ENCODE measurements around the gene RUNX1. TPM values are rescaled to one million over a fixed set of nuclear protein-coding genes. Genes with fewer than 3 reads are reported as not detected.

RUNX1 gene
- total RNA-seq, 1 experiment from 2014 or later = 0.52 TPM

GRCh38 chr21:34912022-34912945, 136.8 kb downstream of the RUNX1 start:
- H3K4me3 ChIP-seq (ENCODE audit: low read depth, low read length, poor library complexity, severe bottlenecking) = no peak overlapping the region
- no peaks in the 10 kb centered on the region for H3K4me1 ChIP-seq (ENCODE audit: insufficient read depth, low read length, poor library complexity, severe bottlenecking)
- H3K27me3 ChIP-seq (replicated peaks; ENCODE audit: insufficient read depth, low read depth, low read length, poor library complexity) = peaks cover 43% of the 10 kb centered on the region
- no TSS peak for BruUV-seq (replicated peaks)
- DNase-seq (ENCODE audit: low spot score) = no peak
- ChIA-PET CTCF (no interaction called here), POLR2A (ENCODE audit: low non-redundant PET) (no interaction called here)
- intact Hi-C loops (cut with micrococcal nuclease; ENCODE audit: unreplicated experiment) = no loop called here
- no peak overlapping the region for H3K27ac ChIP-seq (ENCODE audit: low read depth, low read length, poor library complexity, severe bottlenecking)
- TF ChIP-seq CTCF (conservative IDR thresholded peaks at IDR 0.05; ENCODE audit: low read depth, low read length) (no peak), EZH2 (IDR thresholded peaks at IDR 0.05; ENCODE audit: borderline replicate concordance, low read depth, low read length, poor library complexity, severe bottlenecking) (no peak)
- H3K36me3 ChIP-seq (ENCODE audit: insufficient read depth, low read length, poor library complexity, severe bottlenecking) = no peaks in the 10 kb centered on the region
- H3K9me3 ChIP-seq (ENCODE audit: low read depth, low read length, poor library complexity, severe bottlenecking) = no peaks in the 10 kb centered on the region

- no peak for TF ChIP-seq CTCF (conservative IDR thresholded peaks at IDR 0.05; ENCODE audit: low read depth, low read length)
- TF ChIP-seq EZH2 (IDR thresholded peaks at IDR 0.05; ENCODE audit: borderline replicate concordance, low read depth, low read length, poor library complexity, severe bottlenecking) = no peak
- ChIA-PET POLR2A (ENCODE audit: low non-redundant PET) (no interaction called here), CTCF (no interaction called here)
- no peaks in the 10 kb centered on the region for H3K9me3 ChIP-seq (ENCODE audit: low read depth, low read length, poor library complexity, severe bottlenecking)
- no peaks in the 10 kb centered on the region for H3K4me1 ChIP-seq (ENCODE audit: insufficient read depth, low read length, poor library complexity, severe bottlenecking)
- intact Hi-C loops (cut with micrococcal nuclease; ENCODE audit: unreplicated experiment) = no loop called here
- H3K27me3 ChIP-seq (replicated peaks; ENCODE audit: insufficient read depth, low read depth, low read length, poor library complexity) = peaks cover 53% of the 10 kb centered on the region
- no peak overlapping the region for H3K4me3 ChIP-seq (ENCODE audit: low read depth, low read length, poor library complexity, severe bottlenecking)
- BruUV-seq (replicated peaks) = no TSS peak
- no peak for DNase-seq (ENCODE audit: low spot score)
- no peaks in the 10 kb centered on the region for H3K36me3 ChIP-seq (ENCODE audit: insufficient read depth, low read length, poor library complexity, severe bottlenecking)
- no peak overlapping the region for H3K27ac ChIP-seq (ENCODE audit: low read depth, low read length, poor library complexity, severe bottlenecking)
Measured at GRCh38 chr21:34911360-34911759, 137.7 kb downstream of the RUNX1 start.

GRCh38 chr21:34910396-34910795, 138.7 kb downstream of the RUNX1 start:
- Histone ChIP-seq H3K27ac (ENCODE audit: low read depth, low read length, poor library complexity, severe bottlenecking) (no peak overlapping the region), H3K36me3 (ENCODE audit: insufficient read depth, low read length, poor library complexity, severe bottlenecking) (no peaks in the 10 kb centered on the region), H3K4me1 (ENCODE audit: insufficient read depth, low read length, poor library complexity, severe bottlenecking) (no peaks in the 10 kb centered on the region), H3K9me3 (ENCODE audit: low read depth, low read length, poor library complexity, severe bottlenecking) (no peaks in the 10 kb centered on the region), H3K4me3 (ENCODE audit: low read depth, low read length, poor library complexity, severe bottlenecking) (no peak overlapping the region), H3K27me3 (replicated peaks; ENCODE audit: insufficient read depth, low read depth, low read length, poor library complexity) (peaks cover 62% of the 10 kb centered on the region)
- TF ChIP-seq EZH2 (IDR thresholded peaks at IDR 0.05; ENCODE audit: borderline replicate concordance, low read depth, low read length, poor library complexity, severe bottlenecking) (no peak), CTCF (conservative IDR thresholded peaks at IDR 0.05; ENCODE audit: low read depth, low read length) (no peak)
- DNase-seq (ENCODE audit: low spot score) = no peak
- ChIA-PET CTCF (no interaction called here), POLR2A (ENCODE audit: low non-redundant PET) (no interaction called here)
- BruUV-seq (replicated peaks) = no TSS peak
- intact Hi-C loops (cut with micrococcal nuclease; ENCODE audit: unreplicated experiment) = no loop called here

All from A673 (cell line).